COLO829 (cell line): ENCODE results near the gene PPP1R15A.
"Not testable (repeated sequence)": the region's sequence is repeated elsewhere in the genome, so short reads cannot be mapped to it uniquely, and the experiment has no call there.

Experiments
- DNase-seq: peaks from one replicate; pipeline ENCODE4 v3.0.0; 2012; ENCODE audit warnings: low spot score

Gene PPP1R15A

GRCh38 chr19:48859711-48860572 lies 12.3 kb upstream of the PPP1R15A start:
- no peak for DNase-seq

- no peak for DNase-seq
Measured at GRCh38 chr19:48861313-48861712, 10.9 kb upstream of the PPP1R15A start.

- no peak for DNase-seq
Measured at GRCh38 chr19:48862827-48863226, 9.4 kb upstream of the PPP1R15A start.

- peak; percentile 13 for DNase-seq
Measured at GRCh38 chr19:48866692-48867091, 5.5 kb upstream of the PPP1R15A start.

- peak; percentile 17 for DNase-seq
Measured at GRCh38 chr19:48867123-48867745, 5.0 kb upstream of the PPP1R15A start.

- DNase-seq: peak; percentile 28
Measured at GRCh38 chr19:48867746-48868113, 4.5 kb upstream of the PPP1R15A start.

- DNase-seq: peak; percentile 18
Measured at GRCh38 chr19:48868114-48868886, 3.9 kb upstream of the PPP1R15A start, which contains the start of gene PLEKHA4. PLEKHA4 (minus strand) TSS chr19:48868617; CDS start chr19:48867620, 997 bp downstream.

- no peak for DNase-seq
Measured at GRCh38 chr19:48870048-48870447, 2.2 kb upstream of the PPP1R15A start.

- not testable (repeated sequence) for DNase-seq
Measured at GRCh38 chr19:48871471-48872181, 595 bp upstream of the PPP1R15A start.

- peak; percentile 98 for DNase-seq
Measured at GRCh38 chr19:48872884-48873475, 759 bp downstream of the PPP1R15A start.

GRCh38 chr19:48873476-48874302 lies 1.5 kb downstream of the PPP1R15A start:
- no peak for DNase-seq

- DNase-seq: no peak
Measured at GRCh38 chr19:48874303-48875135, 2.3 kb downstream of the PPP1R15A start.

GRCh38 chr19:48876043-48876981 lies 4.1 kb downstream of the PPP1R15A start:
- DNase-seq: not testable (repeated sequence)

- DNase-seq: no peak
Measured at GRCh38 chr19:48877855-48878195, 5.6 kb downstream of the PPP1R15A start.

- DNase-seq: no peak
Measured at GRCh38 chr19:48878196-48879024, 6.2 kb downstream of the PPP1R15A start.

- no peak for DNase-seq
Measured at GRCh38 chr19:48879025-48879637, 6.9 kb downstream of the PPP1R15A start.

- DNase-seq: not testable (repeated sequence)
Measured at GRCh38 chr19:48879696-48880095, 7.5 kb downstream of the PPP1R15A start.
